DLD1 (cell line): ENCODE measurements around the gene ETV5.

Source experiments
- in situ Hi-C: cut with HindIII; loops from 2 replicates; pipeline ENCODE4 v1.10.0; 2017; ENCODE audit warnings: low sequenced_read_pairs

Gene ETV5

DNA sequence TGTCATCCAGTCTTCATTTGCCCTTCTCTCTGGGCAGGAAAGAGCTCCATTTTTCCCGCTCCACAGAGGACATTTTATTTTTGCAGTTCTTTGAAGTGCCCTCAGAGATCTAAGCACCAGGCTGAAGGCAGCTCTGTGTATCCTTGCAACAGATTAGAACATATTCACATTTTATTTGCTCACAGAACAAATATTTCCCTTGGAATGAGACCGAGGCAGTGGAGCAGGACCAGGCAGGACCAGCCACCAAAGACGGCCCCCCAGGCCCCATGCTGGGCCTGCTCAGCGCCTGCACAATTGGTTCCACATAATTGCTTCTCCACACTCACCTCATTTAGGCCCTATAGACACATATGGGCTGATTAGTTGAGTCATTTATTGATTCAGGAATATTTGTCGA is 15.7 kb upstream of the ETV5 start:
- in situ Hi-C loops = no loop called here

DNA sequence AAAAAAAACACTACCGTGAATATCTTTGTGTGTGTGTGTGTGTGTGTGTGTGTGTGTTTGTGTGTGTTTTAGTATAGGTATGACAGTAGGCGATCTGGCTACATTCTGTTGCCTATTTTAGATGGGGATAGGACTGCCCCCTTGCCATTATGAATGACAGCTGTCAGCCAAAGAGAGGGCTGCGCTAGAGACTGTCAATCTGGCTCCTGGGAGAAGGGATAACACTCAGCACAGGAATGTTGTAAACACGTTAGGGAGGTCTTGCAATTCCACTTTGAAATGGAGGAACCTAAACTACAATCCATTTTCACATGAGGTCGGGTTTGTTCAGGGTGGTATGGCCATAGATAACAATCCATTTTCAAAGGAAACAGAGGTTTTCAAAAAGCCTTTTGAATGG is 14.1 kb upstream of the ETV5 start:
- in situ Hi-C loops = no loop called here

DNA sequence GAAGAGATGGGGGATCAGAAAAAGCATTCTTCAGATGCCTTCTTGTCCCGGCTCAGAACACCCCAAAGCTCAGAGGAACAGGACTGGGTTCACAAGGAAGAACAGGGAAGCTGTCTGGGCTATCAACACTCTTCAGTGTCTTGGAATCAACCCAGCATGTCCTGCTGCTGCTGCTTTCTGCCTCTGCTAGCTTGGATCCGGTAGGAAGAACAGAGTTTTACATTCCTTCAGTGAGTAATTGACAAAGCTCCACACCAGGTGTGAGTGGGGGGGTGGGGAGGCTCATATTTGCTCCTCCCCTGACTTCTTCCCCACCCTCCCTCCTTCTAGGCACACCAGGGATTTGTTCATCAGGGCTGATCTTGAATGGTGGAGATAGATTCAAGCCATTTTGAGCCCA is 13.1 kb upstream of the ETV5 start:
- in situ Hi-C loops = no loop called here

DNA sequence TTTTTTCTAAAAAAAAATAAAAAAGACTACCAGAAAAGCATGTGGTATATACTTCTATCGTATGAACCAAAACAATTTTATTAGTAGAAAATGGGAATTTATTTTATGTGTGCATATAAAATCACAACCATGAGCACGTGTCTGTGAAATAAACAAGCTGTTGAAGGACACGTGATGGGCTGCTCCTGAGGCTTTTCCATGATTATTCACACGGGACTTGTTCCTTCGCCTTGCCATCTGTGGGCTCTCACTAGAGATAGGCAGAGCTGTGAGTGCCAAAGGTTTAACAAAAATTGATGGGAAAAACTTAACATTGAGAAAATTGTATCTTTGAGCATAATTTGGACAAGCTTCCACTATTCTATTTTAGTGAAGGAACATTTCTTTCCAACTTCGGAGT is 12.4 kb upstream of the ETV5 start:
- in situ Hi-C loops = no loop called here

DNA sequence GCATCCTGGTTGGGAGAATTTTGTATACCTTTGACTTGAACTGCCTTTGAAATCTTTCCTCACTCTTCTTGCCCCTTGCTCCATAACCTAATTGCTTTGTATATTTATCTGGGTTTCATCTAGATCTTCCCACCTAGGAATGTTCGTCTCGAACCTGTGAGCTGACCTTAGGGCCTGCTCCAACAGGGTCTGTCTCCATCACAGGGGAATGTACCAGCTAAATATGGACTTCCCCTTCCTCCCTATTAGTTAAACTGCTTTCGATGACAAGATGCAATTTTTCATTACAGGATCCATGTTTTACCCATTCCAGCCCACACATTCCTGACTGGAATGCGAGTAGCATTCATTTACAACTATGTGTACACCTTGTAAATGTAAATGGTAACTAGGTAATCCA is 10.6 kb upstream of the ETV5 start:
- in situ Hi-C loops = no loop called here

DNA sequence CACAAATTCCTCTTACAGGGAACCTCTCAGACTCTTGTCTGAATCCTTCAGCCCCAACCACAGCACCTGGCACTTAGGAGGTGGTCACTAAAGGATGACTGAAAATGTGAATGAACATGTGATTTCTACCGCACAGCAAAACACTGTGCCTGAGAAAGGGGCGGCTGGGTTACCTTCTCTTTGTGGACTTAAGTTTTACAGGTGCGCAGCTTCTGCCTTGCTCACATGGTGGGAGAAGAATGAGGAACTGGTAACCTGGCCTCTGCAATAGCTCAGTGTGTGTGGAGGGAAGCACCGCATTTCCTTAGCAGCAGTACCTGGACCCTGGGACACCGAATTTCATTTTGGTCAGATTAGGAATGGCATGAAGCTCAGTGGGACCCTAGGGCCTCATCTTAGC is 9.8 kb upstream of the ETV5 start:
- in situ Hi-C loops = no loop called here

DNA sequence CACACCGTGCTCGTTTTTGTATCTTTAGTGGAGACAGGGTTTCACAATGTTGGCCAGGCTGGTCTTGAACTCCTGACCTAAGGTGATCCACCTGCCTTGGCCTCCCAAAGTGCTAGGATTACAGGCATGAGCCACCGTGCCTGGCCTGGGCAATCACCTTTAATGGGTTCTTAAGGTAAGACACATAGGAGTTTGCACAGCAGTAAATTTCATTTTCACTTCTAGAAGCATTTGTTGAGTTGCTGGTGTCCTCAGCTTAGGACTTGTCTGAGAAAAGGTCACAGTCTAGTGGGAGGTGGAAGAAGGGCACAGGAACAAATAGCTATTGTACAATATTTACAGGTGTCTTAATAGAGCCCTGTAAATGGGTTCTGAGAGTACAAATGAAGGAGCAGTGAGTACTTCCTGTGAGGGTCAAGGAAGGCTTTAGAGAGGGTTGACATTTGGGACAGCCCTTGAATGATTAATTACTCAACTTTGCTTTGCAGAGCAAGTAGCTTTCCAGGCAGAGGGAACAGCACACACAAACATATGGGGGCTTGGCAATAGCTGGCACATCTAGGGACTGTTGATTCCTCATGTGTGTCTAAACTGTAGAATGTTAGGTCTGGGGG is 8.7 kb upstream of the ETV5 start:
- in situ Hi-C loops = no loop called here

DNA sequence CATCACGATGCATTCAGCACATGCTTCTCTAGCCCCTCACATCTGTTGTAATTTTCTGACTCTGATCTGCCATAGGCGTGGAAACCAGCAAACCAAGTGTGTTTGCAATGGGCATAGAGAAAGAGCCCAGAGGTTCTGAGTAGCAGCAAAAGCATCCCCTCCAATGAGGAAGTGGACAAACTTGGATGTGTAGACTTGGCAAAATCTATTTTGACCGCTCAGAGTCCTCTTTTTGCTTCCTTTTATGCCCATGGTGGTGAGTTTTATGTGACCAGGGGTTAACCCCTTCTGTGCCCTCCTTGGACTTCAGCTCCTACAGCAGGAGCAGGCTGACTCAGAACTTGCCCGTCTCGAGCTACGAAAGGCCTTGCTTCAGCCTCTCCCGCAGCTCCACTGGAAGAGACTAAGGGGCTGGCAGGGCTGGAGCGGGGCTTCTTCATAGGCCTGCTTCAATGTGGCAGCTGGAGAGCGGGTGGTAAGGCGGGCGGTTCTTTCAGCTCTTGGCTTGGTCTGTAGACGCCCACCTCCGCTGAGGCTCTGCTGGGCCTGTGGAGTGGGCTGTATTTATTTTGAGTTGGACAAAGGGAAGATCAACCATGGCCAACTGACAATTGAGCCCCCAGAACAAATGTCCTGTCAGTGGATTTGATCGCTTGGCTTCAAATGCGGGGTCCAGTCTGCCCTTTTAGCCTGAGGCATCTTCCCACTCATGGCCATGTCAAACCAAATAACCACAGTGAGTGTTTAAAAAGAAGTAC is 6.5 kb upstream of the ETV5 start:
- in situ Hi-C loops = no loop called here

DNA sequence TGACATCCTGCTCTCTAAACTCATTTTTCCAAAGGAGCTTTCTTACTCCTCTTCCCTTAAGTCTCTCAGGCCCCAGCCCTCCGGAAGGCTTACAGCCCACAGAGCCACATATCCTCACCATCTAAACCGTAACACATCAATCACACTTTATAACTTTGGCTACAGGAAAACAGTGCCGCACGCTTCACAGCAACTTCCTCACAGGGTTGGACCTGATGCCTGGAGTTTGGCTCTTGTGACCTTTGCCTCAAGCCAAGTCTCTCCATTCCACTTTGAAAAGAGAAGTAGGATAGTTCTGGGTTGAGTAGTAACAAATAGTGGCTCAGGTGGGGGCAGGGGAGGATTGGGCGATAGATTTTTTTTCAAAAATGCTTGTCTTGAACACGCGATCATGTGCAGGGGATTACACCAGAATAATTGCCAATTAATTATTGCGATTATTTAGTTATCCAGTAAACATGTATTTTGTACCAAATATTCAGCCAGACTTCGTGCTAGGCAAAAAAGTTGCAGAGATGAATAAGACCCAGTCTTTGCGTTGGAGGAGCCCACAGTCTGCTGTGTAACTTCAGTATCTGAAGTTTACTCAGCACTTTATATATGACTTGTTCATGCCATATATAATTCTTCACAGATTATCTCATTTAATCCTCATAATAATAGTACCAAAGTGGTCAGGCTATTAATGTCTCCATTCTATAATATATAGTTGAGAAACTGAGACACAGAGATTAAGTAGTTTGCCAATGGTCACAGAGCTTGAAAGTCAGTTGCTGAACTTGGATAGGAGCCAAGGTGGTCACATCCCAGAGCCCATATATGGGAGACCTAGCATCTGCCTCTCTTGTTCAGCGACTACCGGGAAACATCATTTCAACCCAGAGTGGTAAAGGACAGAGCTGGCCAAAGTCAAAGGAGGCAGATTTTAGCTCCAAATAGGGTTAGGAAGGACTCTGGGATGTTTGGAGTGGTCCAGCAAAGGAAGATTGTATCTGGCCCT is 2.4 kb upstream of the ETV5 start:
- in situ Hi-C loops = no loop called here

DNA sequence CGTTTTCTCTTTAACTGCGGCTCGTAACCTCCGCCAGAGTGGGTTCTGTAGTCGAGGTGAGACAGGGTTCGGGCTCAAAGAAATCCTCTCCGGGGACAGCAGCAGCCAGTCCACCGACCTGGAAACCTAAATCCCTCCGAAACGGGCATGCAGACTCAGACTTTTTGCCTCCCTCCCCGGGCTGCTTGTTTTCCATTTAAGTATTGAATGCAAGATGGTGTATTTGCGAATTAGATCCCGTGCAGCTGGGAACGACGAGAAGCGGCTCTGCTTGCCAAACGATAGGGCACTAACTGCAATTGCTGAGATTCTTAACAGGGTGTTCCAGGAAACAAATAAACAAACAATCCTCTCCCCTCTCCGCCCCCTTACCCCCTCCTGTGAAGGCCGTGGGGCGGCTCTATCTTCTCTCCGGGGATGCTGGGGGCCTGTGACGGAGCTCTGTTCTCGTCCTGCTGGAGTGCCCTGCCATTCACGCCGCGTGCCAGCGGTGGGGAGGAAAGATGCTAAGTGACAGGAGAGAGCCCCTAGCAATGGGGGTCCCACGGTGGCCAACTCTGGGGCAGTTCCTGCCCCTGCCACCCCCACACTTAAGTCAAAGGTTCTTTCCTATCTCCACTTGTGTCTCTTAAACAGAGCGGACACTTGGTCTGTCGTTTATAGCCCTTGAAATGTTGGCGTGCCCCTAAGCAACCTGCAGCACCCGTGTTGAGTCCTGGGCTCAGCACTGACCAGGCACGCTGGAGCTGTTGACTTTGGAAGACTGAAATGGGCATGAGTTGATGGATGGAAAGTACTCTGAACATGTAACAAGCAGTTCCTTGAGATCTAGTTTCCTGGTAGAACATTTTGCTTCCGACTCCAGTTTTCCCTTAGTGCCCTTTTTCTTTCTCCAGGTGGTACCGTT is 1.3 kb upstream of the ETV5 start:
- in situ Hi-C loops = no loop called here

DNA sequence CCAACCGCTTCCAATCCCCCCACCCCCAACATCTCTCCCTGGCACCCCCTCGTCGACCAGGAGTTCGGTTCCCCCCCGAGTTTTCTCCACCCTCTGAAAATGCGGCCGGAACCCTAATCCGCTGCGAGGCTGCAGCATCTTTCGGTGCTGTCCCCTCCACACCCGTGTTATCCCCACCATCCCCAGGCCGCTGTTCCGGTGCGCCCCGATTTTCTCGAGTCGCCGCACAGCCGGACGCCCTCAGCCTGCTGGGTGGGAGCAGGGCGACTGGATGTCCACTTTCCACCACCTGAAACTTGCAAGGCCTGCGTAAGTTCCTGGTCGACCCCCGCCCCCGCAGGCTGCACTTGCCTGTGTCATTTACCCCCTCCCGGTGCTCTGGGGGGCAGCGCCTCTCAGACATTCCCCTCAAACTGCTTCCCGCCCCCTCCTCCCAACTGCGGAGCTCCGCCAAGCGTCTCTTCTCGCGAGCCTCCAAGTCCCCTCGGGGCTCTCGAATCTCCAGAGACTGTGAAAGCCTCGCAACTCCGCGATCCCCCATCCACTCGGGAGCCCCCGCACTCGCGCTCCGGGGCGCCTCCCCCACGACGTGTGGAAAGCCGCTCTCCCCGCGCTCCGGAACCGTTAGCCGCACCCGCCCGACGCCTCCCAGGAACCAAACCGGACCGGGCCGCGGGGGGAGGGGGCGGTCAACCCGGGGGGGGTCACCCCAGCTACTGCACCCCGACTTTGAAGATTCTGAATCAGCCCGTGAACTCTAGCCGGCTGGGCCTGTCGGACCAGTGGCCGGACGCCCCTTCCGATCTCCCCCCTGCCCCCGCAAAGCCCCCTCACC is 566 bp downstream of the ETV5 start:
- in situ Hi-C loops = no loop called here

DNA sequence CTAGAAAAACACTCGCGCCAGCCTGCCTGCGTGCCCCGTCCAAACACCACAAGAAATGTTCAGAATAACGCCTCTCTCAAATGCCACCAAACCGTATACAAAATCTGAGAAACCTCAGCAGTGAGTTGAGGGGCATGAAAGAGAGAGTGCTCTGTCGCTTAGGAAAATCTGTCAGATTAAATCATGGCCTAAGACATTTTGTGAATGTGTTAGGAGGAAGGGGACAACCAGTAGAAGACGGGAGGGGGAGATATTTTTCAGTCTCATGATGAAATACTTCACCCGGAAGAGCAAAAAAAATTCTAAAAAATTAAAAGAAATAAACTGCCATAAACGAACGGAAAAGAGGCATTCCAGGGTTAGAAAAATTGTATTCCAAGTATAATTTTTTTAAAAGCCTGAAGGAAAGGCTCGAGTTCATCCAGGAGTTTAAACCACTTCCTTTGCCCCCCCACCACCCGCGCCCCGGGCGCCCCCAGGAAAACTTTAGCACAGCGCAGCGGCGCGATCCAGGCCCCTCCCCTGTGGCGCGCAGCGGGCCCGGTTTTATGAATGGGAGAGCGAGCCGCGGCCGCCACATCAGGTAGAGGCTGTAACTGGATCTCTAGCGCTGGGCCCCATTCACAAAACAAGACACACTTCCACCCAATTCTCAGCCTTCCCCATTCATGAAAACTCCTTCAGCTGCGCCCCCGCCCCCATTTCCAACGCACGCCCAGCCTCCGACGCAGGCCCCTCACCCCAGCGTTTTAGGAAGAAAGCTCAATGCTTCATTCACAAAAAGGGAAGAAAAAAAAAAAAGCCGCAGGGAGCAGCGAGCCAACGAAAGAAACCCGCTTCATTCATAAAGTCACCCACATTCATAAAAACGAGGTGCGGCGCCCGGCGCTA is 1.4 kb downstream of the ETV5 start:
- in situ Hi-C loops = no loop called here

DNA sequence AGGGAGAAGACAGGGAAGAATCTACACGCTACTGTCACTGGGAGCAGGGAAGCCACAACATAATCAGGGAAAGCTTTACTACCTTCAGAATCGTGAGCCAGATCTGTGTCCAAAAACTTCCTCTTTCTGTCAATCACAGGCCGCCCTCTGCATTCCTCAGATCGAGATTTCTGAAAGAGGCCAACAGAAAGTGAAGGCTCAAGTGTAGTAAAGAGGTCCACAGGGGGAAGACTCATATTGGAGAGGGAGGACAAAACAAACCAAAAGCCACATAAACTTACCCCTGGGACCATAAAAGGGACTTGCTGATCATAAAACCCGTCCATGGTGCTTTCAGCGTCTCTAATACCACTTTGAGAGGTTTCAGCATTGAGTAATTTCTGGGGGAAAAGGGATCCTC is 3.3 kb downstream of the ETV5 start:
- in situ Hi-C loops = no loop called here

DNA sequence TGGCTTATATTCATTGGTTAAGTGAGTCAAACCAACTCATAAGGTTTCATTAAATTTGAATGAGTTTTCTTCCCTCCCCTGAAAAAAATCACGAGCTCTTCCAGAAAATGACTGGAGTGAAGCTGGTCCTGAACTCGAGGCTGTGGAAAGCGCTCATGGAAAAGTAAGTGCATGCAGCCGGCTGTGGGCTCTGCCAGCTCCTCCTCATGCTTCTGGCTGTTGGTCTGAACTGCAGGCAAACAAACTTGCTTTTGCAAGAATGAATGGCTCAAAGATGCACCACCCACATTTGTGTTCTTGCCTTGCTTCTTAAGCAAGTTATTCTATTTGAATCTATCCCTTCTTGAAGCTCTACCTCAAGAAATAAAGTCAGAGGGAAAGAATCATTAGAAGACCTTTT is 6.2 kb downstream of the ETV5 start:
- in situ Hi-C loops = no loop called here

DNA sequence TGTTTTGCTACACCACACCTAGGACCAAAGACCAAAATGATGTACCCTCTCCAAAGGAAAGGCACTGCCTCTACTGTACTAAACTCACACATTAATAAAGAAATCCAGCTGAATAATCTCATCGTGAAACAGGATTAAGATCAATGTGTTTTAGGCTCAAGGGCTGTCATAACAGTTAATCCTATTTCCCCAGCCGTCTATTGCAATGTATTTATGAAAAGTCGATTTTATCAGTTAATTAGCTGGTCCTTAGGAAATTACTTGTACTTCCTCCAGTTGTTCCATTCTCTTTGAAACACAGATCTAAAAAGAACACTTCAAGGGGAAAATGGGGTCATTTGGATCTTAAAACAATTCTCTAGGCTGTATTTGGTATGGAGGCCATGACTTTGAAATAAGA is 8.5 kb downstream of the ETV5 start:
- in situ Hi-C loops = no loop called here

DNA sequence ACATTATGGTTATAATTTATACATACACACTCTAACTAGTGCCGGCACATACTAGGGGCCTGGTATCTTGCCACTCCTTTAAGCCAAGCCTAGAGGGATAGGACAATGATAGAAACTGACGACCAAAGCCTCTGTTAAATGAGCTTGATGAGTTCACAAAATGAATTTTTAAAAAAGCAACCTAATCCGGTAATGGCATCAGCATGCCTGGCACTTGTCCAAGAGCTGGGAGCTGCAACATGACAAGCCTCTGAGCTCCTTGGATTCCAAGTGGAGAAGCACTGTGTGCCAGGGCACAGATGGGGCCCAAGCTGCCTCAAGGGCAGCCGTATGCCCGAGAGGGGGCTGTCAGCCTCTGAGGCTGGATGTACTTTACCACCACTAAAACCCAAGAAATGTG is 9.7 kb downstream of the ETV5 start:
- in situ Hi-C loops = no loop called here

DNA sequence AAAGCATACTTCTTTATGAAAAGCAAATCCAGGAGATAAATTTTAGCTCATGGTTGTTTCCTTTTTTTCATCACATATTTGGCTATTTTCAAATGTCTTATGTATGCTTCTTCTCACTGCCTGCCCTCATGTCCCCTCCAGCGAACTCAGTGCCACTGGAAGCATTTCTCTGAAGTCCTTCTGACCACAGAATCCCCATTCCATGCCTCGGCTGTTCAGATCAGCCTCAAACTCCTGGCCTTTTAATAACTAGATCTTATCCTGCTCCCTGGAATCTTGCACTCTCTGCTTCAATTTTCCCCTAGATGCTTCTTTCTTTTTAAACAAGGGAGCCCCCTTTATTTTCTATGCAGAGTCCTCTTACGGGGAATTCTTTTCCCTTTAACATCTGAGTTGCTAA is 10.1 kb downstream of the ETV5 start:
- in situ Hi-C loops = no loop called here

DNA sequence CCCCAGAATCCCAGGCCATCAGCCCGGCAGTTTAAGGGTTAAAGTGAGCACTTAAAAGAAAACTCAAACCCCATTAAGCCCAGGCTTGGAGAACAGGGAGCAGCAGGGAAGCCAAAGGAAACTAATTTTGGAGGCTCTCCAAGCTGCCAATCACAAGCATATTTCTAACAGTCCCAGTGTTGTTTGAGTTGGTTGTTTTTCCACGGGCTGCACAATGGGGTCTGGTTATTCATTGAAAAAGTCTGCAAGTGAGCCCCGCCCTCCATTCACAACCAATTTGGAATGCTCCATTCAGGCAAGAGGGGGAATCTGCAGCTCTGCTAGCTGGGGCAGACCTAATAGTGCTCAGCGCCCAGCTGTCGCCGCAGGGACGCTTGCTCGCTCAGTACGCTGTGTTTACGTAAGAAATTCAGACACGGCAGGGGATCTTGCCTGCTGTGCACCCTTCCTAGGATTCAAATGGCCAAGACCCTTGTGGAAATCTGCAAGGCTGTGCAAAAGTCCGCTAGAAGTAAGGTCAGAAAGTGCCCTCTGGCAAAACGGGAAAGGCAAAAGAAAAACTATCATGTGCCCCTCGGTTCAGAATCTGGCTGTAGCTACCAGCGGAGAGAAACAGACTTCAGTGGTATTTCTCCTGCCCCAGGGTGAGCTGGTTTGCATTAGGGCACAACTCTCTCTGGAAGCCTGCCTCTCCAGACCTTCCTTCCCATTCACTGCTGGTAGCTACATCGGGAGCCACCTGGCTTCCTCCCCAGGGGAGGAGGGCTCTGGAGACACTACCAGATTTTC is 11.0 kb downstream of the ETV5 start:
- in situ Hi-C loops = no loop called here
